Measurements from ENCODE around the gene ARHGEF40.
A peak's percentile ranks its signal among the peaks of the same experiment; 100 is the strongest.

ARHGEF40 gene

DNA sequence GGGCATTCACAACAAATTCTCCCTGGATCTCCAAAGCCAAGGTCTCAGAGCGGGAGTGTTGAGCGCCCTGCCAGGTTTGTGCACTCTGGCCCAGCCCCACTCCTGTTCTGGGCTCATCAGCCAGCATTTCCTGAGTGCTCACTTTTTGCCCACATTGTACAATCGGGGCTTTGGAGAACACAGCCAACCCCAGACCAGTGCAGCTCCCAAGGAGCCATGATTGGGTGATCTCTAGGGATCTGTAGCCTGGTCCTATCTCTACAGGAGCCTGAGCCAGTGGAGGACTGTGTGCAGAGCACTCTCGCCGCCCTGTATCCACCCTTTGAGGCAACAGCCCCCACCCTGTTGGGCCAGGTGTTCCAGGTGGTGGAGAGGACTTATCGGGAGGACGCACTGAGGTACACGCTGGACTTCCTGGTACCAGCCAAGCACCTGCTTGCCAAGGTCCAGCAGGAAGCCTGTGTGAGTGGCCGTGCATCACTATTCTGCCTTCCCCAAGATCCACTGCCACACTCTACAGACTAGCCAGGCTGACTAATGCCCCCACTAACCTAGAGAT lies 2.8 kb downstream of the ARHGEF40 start:
- TF ChIP-seq, protein P1, sequence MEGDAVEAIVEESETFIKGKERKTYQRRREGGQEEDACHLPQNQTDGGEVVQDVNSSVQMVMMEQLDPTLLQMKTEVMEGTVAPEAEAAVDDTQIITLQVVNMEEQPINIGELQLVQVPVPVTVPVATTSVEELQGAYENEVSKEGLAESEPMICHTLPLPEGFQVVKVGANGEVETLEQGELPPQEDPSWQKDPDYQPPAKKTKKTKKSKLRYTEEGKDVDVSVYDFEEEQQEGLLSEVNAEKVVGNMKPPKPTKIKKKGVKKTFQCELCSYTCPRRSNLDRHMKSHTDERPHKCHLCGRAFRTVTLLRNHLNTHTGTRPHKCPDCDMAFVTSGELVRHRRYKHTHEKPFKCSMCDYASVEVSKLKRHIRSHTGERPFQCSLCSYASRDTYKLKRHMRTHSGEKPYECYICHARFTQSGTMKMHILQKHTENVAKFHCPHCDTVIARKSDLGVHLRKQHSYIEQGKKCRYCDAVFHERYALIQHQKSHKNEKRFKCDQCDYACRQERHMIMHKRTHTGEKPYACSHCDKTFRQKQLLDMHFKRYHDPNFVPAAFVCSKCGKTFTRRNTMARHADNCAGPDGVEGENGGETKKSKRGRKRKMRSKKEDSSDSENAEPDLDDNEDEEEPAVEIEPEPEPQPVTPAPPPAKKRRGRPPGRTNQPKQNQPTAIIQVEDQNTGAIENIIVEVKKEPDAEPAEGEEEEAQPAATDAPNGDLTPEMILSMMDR (IDR thresholded peaks at IDR 0.05), result no peak
- H3K4me1 Mint-ChIP-seq, result peaks cover 50% of the 10 kb centered on the region
- H3K27me3 Mint-ChIP-seq (ENCODE audit: low read depth, poor library complexity), result peaks cover 3% of the 10 kb centered on the region

DNA sequence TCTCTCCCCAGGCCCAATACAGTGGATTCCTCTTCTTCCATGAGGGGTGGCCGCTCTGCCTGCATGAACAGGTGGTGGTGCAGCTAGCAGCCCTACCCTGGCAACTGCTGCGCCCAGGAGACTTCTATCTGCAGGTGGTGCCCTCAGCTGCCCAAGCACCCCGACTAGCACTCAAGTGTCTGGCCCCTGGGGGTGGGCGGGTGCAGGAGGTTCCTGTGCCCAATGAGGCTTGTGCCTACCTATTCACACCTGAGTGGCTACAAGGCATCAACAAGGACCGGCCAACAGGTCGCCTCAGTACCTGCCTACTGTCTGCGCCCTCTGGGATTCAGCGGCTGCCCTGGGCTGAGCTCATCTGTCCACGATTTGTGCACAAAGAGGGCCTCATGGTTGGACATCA lies 3.8 kb downstream of the ARHGEF40 start:
- TF ChIP-seq, protein P1 (IDR thresholded peaks at IDR 0.05), result no peak
- Mint-ChIP-seq H3K4me1 (peaks cover 42% of the 10 kb centered on the region), H3K9me3 (no peaks in the 10 kb centered on the region), H3K27ac (no peak overlapping the region), H3K27me3 (ENCODE audit: low read depth, poor library complexity) (peaks cover 3% of the 10 kb centered on the region), H3K36me3 (ENCODE audit: low read depth) (peaks cover 46% of the 10 kb centered on the region), H3K4me3 (no peak overlapping the region)
- DNase-seq, result no peak

More for the DNA sequence above, 2.8 kb downstream of the ARHGEF40 start:
- H3K36me3 Mint-ChIP-seq (ENCODE audit: low read depth), result peaks cover 42% of the 10 kb centered on the region
- H3K9me3 Mint-ChIP-seq, result no peaks in the 10 kb centered on the region
- DNase-seq, result no peak
- H3K27ac Mint-ChIP-seq, result peak overlapping the region; percentile 99
- peak overlapping the region; percentile 94 for H3K4me3 Mint-ChIP-seq

DNA sequence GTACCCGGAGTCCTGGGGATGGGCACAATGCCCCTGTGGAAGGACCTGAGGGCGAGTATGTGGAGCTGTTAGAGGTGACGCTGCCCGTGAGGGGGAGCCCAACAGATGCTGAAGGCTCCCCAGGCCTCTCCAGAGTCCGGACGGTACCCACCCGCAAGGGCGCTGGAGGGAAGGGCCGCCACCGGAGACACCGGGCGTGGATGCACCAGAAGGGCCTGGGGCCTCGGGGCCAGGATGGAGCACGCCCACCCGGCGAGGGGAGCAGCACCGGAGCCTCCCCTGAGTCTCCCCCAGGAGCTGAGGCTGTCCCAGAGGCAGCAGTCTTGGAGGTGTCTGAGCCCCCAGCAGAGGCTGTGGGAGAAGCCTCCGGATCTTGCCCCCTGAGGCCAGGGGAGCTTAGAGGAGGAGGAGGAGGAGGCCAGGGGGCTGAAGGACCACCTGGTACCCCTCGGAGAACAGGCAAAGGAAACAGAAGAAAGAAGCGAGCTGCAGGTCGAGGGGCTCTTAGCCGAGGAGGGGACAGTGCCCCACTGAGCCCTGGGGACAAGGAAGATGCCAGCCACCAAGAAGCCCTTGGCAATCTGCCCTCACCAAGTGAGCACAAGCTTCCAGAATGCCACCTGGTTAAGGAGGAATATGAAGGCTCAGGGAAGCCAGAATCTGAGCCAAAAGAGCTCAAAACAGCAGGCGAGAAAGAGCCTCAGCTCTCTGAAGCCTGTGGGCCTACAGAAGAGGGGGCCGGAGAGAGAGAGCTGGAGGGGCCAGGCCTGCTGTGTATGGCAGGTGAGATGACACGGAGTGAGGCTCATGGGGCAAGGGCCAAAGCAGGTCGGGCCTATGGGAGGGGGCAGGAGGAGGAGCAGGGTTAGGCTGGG lies 4.5 kb downstream of the ARHGEF40 start:
- Mint-ChIP-seq H3K4me3 (no peak overlapping the region), H3K9me3 (no peaks in the 10 kb centered on the region), H3K4me1 (peaks cover 34% of the 10 kb centered on the region), H3K27me3 (ENCODE audit: low read depth, poor library complexity) (peaks cover 3% of the 10 kb centered on the region), H3K27ac (no peak overlapping the region), H3K36me3 (ENCODE audit: low read depth) (peaks cover 53% of the 10 kb centered on the region)
- no peak for DNase-seq
- TF ChIP-seq, protein P1 (IDR thresholded peaks at IDR 0.05), result no peak

DNA sequence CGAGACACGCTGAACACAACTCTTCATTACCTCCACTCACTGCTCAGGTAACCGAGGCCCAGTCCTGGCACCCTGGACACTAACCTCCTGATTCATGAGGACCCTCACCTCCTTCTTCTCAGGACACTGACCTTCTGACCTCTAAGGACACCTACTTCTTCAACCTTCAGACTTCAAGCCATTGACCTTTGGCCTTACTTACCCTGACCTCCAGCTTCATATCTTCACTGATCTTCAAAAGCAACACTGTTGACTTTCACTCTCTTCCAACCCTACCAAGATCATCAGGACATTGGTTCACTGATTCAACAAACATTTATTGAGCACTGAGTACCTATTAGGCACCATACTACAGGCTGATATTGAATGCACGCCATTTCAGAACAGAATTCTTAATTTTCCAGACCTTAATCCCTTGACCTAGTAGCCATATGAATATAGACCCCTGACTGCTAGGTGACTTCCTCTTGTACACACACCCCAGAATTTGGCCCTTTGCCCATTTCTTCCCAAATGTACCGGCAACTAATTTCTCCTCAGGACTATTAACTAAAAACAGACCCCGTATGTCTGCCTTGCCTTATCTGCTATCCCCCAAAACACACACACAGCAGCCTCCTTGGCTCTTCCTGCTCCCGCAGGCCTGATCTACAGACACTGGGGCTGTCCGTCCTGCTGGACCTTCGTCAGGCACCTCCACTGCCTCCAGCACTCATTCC lies 5.8 kb downstream of the ARHGEF40 start:
- TF ChIP-seq, protein P1 (IDR thresholded peaks at IDR 0.05), result no peak
- H3K27ac Mint-ChIP-seq, result no peak overlapping the region
- no peak overlapping the region for H3K4me3 Mint-ChIP-seq
- peaks cover 3% of the 10 kb centered on the region for H3K27me3 Mint-ChIP-seq (ENCODE audit: low read depth, poor library complexity)
- no peaks in the 10 kb centered on the region for H3K9me3 Mint-ChIP-seq
- H3K36me3 Mint-ChIP-seq (ENCODE audit: low read depth), result peaks cover 62% of the 10 kb centered on the region
- H3K4me1 Mint-ChIP-seq, result peaks cover 31% of the 10 kb centered on the region
- no peak for DNase-seq

DNA sequence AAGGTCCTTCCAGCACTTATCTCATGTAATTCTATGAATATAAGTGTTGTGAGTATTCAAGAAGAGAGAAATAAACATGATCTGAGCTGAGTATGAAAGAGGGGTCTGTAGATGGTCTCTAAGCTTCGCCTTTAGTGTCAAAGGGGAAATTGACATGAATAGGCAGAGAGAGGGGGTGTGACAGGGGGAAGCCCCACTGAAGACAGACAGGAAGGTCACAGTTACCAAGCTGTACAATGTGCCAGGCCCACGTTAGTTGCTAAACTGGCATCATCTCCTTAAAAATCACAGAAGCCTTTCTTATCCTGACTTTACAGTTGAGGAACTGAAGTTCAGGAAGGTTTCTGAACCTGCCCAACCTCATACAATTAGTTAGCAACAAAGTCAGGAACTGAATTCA lies 7.6 kb downstream of the ARHGEF40 start:
- DNase-seq, result no peak
- Mint-ChIP-seq H3K9me3 (no peaks in the 10 kb centered on the region), H3K36me3 (ENCODE audit: low read depth) (peaks cover 73% of the 10 kb centered on the region), H3K4me1 (peaks cover 17% of the 10 kb centered on the region), H3K27ac (no peak overlapping the region), H3K4me3 (no peak overlapping the region), H3K27me3 (ENCODE audit: low read depth, poor library complexity) (peaks cover 3% of the 10 kb centered on the region)
- TF ChIP-seq, protein P1 (IDR thresholded peaks at IDR 0.05), result no peak

Measured in nephron progenitor cell (in vitro differentiated cells).